ENCODE data around the gene C16orf96. TPM values are rescaled to one million over a fixed set of nuclear protein-coding genes. Genes with fewer than 3 reads are reported as not detected.
A peak's percentile ranks its signal among the peaks of the same experiment; 100 is the strongest.

The C16orf96 gene
- polyA plus RNA-seq, 1 experiment = not detected

GRCh38 chr16:4626396-4626795 lies 70.3 kb downstream of the C16orf96 start:
- DNase-seq (ENCODE audit: low read depth, low spot score) = no peak
- Histone ChIP-seq H3K4me3 (ENCODE audit: low read depth, low read length) (peak overlapping the region; percentile 62), H3K27me3 (ENCODE audit: control insufficient read depth, insufficient read depth, low read length) (no peaks in the 10 kb centered on the region), H3K27ac (ENCODE audit: low read depth, low read length) (peak overlapping the region; percentile 91), H3K9me3 (ENCODE audit: control insufficient read depth, insufficient read depth, low read length) (peaks cover 3% of the 10 kb centered on the region)
- ChIA-PET POLR2A (no interaction called here), CTCF (interaction anchor here (0.5 to 1.9 kb wide), 2 partner anchors 24 to 129 kb away, joined by 4 to 9 read pairs; no protein-coding TSS in a partner anchor)
- TF ChIP-seq, protein P1, sequence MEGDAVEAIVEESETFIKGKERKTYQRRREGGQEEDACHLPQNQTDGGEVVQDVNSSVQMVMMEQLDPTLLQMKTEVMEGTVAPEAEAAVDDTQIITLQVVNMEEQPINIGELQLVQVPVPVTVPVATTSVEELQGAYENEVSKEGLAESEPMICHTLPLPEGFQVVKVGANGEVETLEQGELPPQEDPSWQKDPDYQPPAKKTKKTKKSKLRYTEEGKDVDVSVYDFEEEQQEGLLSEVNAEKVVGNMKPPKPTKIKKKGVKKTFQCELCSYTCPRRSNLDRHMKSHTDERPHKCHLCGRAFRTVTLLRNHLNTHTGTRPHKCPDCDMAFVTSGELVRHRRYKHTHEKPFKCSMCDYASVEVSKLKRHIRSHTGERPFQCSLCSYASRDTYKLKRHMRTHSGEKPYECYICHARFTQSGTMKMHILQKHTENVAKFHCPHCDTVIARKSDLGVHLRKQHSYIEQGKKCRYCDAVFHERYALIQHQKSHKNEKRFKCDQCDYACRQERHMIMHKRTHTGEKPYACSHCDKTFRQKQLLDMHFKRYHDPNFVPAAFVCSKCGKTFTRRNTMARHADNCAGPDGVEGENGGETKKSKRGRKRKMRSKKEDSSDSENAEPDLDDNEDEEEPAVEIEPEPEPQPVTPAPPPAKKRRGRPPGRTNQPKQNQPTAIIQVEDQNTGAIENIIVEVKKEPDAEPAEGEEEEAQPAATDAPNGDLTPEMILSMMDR (IDR thresholded peaks at IDR 0.05; ENCODE audit: low read depth, low read length) = no peak

- POLR2A ChIA-PET = no interaction called here
Measured at GRCh38 chr16:4628283-4628682, 72.1 kb downstream of the C16orf96 start.

GRCh38 chr16:4631444-4631843 lies 75.3 kb downstream of the C16orf96 start:
- Histone ChIP-seq H3K27ac (ENCODE audit: low read depth, low read length) (no peak overlapping the region), H3K9me3 (ENCODE audit: control insufficient read depth, insufficient read depth, low read length) (peaks cover 3% of the 10 kb centered on the region), H3K27me3 (ENCODE audit: control insufficient read depth, insufficient read depth, low read length) (no peaks in the 10 kb centered on the region), H3K4me3 (ENCODE audit: low read depth, low read length) (no peak overlapping the region)
- DNase-seq (ENCODE audit: low read depth, low spot score) = no peak
- TF ChIP-seq, protein P1 (IDR thresholded peaks at IDR 0.05; ENCODE audit: low read depth, low read length) = no peak
- ChIA-PET POLR2A (no interaction called here), CTCF (no interaction called here)

More at GRCh38 chr16:4628283-4628682, 72.1 kb downstream of the C16orf96 start:
- TF ChIP-seq, protein P1 (IDR thresholded peaks at IDR 0.05; ENCODE audit: low read depth, low read length) = no peak
- CTCF ChIA-PET = no interaction called here
- Histone ChIP-seq H3K27me3 (ENCODE audit: control insufficient read depth, insufficient read depth, low read length) (no peaks in the 10 kb centered on the region), H3K27ac (ENCODE audit: low read depth, low read length) (no peak overlapping the region), H3K9me3 (ENCODE audit: control insufficient read depth, insufficient read depth, low read length) (peaks cover 3% of the 10 kb centered on the region), H3K4me3 (ENCODE audit: low read depth, low read length) (no peak overlapping the region)
- no peak for DNase-seq (ENCODE audit: low read depth, low spot score)

DNA sequence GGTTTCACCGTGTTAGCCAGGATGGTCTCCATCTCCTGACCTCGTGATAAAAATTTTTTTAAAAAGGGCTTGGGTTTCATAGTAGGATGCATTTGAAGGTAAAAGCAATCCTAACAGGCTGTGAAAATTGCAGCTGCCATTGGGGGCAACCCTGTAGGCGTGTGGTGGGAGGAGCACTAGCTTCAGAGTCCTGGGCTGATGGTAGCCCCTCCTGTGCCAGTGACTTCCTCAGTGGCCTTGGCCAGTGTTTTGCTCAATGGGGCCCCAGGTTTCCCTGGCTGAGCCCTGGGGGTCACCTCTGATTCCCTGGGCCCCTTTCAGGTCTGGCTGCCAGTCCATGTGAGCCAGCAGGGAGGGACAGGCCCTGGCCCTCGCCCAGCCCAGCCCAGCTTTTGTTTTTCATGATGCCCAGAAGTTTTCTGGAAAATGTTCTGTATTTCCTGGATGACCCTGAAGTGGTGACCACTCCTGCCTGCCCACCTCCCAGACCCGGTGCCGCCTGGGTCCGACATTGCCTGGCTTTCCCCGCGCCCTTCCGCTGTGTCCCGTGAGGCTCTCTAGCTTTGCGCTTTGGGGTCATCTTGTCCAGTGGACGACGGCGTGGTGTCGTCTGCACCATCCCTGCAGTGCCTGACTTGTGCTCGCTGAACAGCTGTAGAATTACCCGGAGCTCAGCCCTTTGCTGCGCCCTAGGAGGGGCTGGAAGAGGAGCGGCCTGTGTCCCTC lies 77.9 kb downstream of the C16orf96 start:
- Histone ChIP-seq H3K27me3 (ENCODE audit: control insufficient read depth, insufficient read depth, low read length) (no peaks in the 10 kb centered on the region), H3K27ac (ENCODE audit: low read depth, low read length) (no peak overlapping the region), H3K9me3 (ENCODE audit: control insufficient read depth, insufficient read depth, low read length) (peaks cover 3% of the 10 kb centered on the region), H3K4me3 (ENCODE audit: low read depth, low read length) (no peak overlapping the region)
- CTCF ChIA-PET = interaction anchor here (0.8 to 2.7 kb wide), 3 partner anchors 10 to 16 kb away, joined by 5 to 12 read pairs (median 5); partner anchors contain the start of gene MGRN1
- DNase-seq (ENCODE audit: low read depth, low spot score) = no peak
- POLR2A ChIA-PET = interaction anchor here (0.5 kb wide), 1 partner anchor 16 kb away, joined by 3 read pairs; no protein-coding TSS in a partner anchor
- TF ChIP-seq, protein P1 (IDR thresholded peaks at IDR 0.05; ENCODE audit: low read depth, low read length) = no peak

DNA sequence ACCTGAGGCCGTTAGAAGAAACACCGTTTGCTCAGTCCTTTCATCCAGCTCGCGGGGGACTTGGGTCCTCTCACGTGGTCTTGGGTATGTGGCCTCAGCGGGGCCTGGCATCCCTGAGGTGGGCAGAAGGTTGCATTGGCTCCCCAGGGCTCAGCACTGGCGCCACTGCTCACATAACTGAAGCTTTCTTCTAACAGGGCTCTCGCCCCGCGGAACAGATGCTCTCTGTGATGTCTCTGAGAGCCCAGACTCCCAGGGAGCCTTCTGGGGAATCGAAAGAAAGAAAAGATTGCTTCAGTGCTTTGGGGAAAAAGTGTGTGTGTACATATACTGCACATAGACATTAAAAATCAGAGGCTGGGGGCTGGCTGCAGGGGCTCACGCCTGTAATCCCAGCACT lies 78.6 kb downstream of the C16orf96 start:
- ChIA-PET POLR2A (interaction anchor here (0.5 kb wide), 1 partner anchor 17 kb away, joined by 3 read pairs; no protein-coding TSS in a partner anchor), CTCF (interaction anchor here (0.8 to 4.5 kb wide), 4 partner anchors 11 to 15 kb away, joined by 3 to 26 read pairs (median 8); partner anchors contain the start of gene MGRN1)
- TF ChIP-seq, protein P1 (IDR thresholded peaks at IDR 0.05; ENCODE audit: low read depth, low read length) = no peak
- peaks cover 3% of the 10 kb centered on the region for H3K9me3 ChIP-seq (ENCODE audit: control insufficient read depth, insufficient read depth, low read length)
- DNase-seq (ENCODE audit: low read depth, low spot score) = no peak
- no peak overlapping the region for H3K27ac ChIP-seq (ENCODE audit: low read depth, low read length)
- no peaks in the 10 kb centered on the region for H3K27me3 ChIP-seq (ENCODE audit: control insufficient read depth, insufficient read depth, low read length)
- H3K4me3 ChIP-seq (ENCODE audit: low read depth, low read length) = no peak overlapping the region

Data from AG04450 (cell line).